ENCODE results near the gene CFAP126. TPM values are rescaled to one million over a fixed set of nuclear protein-coding genes. Genes with fewer than 3 reads are reported as not detected.
"Not testable (repeated sequence)": the region's sequence is repeated elsewhere in the genome, so short reads cannot be mapped to it uniquely, and the experiment has no call there.

CFAP126 gene
- total RNA-seq, 4 donors from 2014 or later: not detected

DNA sequence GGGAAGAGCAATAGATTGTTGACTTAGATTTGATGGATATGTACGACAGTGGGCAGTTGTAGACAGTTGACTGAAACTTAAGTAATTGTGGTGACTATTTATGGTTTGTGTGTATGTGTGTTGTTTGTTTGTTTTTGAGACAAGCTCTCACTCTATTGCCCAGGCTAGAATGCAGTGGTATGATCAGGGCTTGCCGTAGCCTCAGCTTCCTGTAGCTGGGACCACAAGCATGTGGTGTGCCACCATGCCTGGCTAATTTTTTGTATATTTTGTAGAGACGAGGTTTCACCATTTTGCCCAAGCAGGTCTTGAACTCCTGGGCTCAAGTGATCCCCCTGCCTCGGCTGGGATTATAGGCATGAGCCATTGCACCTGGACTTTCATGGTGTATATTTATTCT is 43.7 kb downstream of the CFAP126 start:
- no peak for TF ChIP-seq POLR2A (IDR thresholded peaks at IDR 0.05)
- TF ChIP-seq, protein P1, sequence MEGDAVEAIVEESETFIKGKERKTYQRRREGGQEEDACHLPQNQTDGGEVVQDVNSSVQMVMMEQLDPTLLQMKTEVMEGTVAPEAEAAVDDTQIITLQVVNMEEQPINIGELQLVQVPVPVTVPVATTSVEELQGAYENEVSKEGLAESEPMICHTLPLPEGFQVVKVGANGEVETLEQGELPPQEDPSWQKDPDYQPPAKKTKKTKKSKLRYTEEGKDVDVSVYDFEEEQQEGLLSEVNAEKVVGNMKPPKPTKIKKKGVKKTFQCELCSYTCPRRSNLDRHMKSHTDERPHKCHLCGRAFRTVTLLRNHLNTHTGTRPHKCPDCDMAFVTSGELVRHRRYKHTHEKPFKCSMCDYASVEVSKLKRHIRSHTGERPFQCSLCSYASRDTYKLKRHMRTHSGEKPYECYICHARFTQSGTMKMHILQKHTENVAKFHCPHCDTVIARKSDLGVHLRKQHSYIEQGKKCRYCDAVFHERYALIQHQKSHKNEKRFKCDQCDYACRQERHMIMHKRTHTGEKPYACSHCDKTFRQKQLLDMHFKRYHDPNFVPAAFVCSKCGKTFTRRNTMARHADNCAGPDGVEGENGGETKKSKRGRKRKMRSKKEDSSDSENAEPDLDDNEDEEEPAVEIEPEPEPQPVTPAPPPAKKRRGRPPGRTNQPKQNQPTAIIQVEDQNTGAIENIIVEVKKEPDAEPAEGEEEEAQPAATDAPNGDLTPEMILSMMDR (IDR thresholded peaks at IDR 0.05): no peak
- H3K4me3 ChIP-seq (ENCODE audit: low read depth, poor library complexity, severe bottlenecking): no peak overlapping the region
- no peak for DNase-seq (ENCODE audit: low spot score in 2 of 2)
- whole genome bisulfite sequencing, 2 donors: 86 to 88% methylated on average over 4 of the region's 4 CpGs
- intact Hi-C loops (cut with DNase I; ENCODE audit: low total_unique reads): no loop called here

DNA sequence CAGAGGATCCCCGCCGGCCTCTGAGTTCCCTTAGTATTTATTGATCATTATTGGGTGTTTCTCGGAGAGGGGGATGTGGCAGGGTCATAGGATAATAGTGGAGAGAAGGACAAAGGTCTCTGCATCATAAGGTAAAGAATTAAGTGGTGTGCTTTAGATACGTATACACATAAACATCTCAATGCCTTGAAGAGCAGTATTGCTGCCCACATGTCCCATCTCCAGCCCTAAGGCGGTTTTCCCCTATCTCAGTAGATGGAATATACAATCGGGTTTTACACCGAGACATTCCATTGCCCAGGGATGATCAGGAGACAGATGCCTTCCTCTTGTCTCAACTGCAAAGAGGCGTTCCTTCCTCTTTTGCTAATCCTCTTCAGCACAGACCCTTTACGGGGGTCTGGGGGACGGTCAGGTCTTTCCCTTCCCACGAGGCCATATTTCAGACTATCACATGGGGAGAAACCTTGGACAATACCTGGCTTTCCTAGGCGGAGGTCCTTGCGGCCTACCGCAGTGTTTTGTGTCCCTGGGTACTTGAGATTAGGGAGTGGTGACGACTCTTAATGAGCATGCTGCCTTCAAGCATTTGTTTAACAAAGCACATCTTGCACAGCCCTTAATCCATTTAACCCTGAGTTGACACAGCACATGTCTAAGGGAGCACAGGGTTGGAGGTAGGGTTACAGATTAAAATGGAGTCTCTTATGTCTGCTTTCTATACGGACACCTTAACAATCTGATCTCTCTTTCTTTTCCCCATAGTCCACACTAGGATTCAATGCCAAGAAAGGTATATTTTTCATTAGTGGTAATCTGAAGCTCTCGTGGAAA is 51.6 kb downstream of the CFAP126 start:
- H3K4me3 ChIP-seq (ENCODE audit: low read depth, poor library complexity, severe bottlenecking); intact Hi-C loops (cut with DNase I; ENCODE audit: low total_unique reads); DNase-seq (ENCODE audit: low spot score in 2 of 2): not testable (repeated sequence)
- 79 to 80% methylated on average over 17 of the region's 17 CpGs for WGBS, 2 donors

Other genes with a start within 250 kb of the CFAP126 start
- 10 to 100 TPM; 19.3 to 24.7 (median 22.4) TPM for gene PFDN2, start 249.8 kb downstream of the CFAP126 start, total RNA-seq
- gene NIT1, start 249.8 kb downstream of the CFAP126 start, total RNA-seq: 10 to 100 TPM; 26.6 to 35.8 (median 30.2) TPM
- gene DEDD, start 235.2 kb downstream of the CFAP126 start, total RNA-seq: 10 to 100 TPM; 26.6 to 38.2 (median 29.6) TPM
- 100 to 1,000 TPM in 1 of 4 donors, 10 to 100 TPM in 3; 42.0 to 100 (median 82.5) TPM for gene UFC1, start 213.9 kb downstream of the CFAP126 start, total RNA-seq
- gene USP21, start 208.4 kb downstream of the CFAP126 start, total RNA-seq: 10 to 100 TPM; 13.7 to 28.8 (median 25.3) TPM
- gene PPOX, start 201.4 kb downstream of the CFAP126 start, total RNA-seq: 10 to 100 TPM; 16.7 to 46.5 (median 24.8) TPM
- gene B4GALT3, start 190.4 kb downstream of the CFAP126 start, total RNA-seq: 10 to 100 TPM; 40.9 to 49.9 (median 44.0) TPM
- 10 to 100 TPM in 1 of 4 donors, 1 to 10 TPM in 2, under 1 TPM in 1; 0.20 to 15.3 (median 4.2) TPM for gene ADAMTS4, start 168.8 kb downstream of the CFAP126 start, total RNA-seq
- 100 to 1,000 TPM in 3 of 4 donors, 10 to 100 TPM in 1; 88.7 to 127 (median 106) TPM for gene NDUFS2, start 165.5 kb downstream of the CFAP126 start, total RNA-seq
- gene FCER1G, start 152.6 kb downstream of the CFAP126 start, total RNA-seq: 10 to 100 TPM in 2 of 4 donors, 1 to 10 TPM in 2; 5.0 to 31.9 (median 17.9) TPM
- gene APOA2, start 144.2 kb downstream of the CFAP126 start, total RNA-seq: not detected
- gene TOMM40L, start 141.8 kb downstream of the CFAP126 start, total RNA-seq: 10 to 100 TPM in 1 of 4 donors, 1 to 10 TPM in 3; 3.8 to 11.9 (median 7.7) TPM
- 1 to 10 TPM in 1 of 4 donors, not detected in 3; 2.1 TPM for gene NR1I3, start 129.7 kb downstream of the CFAP126 start, total RNA-seq
- 1 to 10 TPM in 3 of 4 donors, under 1 TPM in 1; 0.80 to 9.1 (median 4.6) TPM for gene PCP4L1, start 109.1 kb downstream of the CFAP126 start, total RNA-seq
- 1 to 10 TPM in 3 of 4 donors, under 1 TPM in 1; 0.84 to 8.7 (median 4.5) TPM for gene MPZ, start 57.9 kb downstream of the CFAP126 start, total RNA-seq
- 100 to 1,000 TPM in 1 of 4 donors, 10 to 100 TPM in 3; 20.6 to 107 (median 52.2) TPM for gene SDHC, start 53.5 kb downstream of the CFAP126 start, total RNA-seq
- gene FCGR2A, start 137.6 kb upstream of the CFAP126 start, total RNA-seq: 10 to 100 TPM in 1 of 4 donors, 1 to 10 TPM in 3; 5.7 to 14.2 (median 8.4) TPM
- 1 to 10 TPM; 2.0 to 5.0 (median 4.5) TPM for gene HSPA6, start 156.7 kb upstream of the CFAP126 start, total RNA-seq
- gene FCGR3A, start 181.9 kb upstream of the CFAP126 start, total RNA-seq: 1 to 10 TPM; 1.9 to 8.6 (median 3.5) TPM

Data from lower leg skin (tissue), 4 donors.